Posterior vena cava (tissue), 2 donors: ENCODE data around the gene TLR3. TPM values are rescaled to one million over a fixed set of nuclear protein-coding genes. Genes with fewer than 3 reads are reported as not detected.
"Not testable (repeated sequence)": the region's sequence is repeated elsewhere in the genome, so short reads cannot be mapped to it uniquely, and the experiment has no call there.

Experiments
- DNase-seq: peaks from one replicate; pipeline ENCODE4 v3.0.0-alpha.2; 2020; ENCODE audit warnings: low spot score
- intact Hi-C, 2 donors: fragments of 100-400 bp; cut with DNase I; formaldehyde crosslinking; loops; one replicate each; pipeline versions ENCODE4 v1.14.1 to v1.14.2; 2022 to 2023
- long read RNA-seq, 2 donors: library from polyadenylated mRNA; unstranded; transcript quantifications; one replicate each; pipeline ENCODE4 v2.0.0, GENCODE V29; 2020 to 2021
- total RNA-seq, 2 donors: library from RNA; stranded (reverse); fragmentation: NEBNext Ultra II Directional; extraction: Animal tissue kit (Norgen Biotek cat#: 25700); gene quantifications; one replicate each; pipeline ENCODE4 v1.2.1, GENCODE V29; 2021
- donor health status: DM: yes; HTN: yes; CAD: no.
- donor health status: DM: yes; HTN: yes; CAD: no.

TLR3 gene
- total RNA-seq, result 10 to 100 TPM in 1 of 2 donors, 1 to 10 TPM in 1; 8.3 to 13.8 TPM
- long read RNA-seq, donor 1, full-length matches to known transcripts, result 2 of 2 reads
- long read RNA-seq, donor 1, partial matches to known transcripts, result 0 of 2 reads
- long read RNA-seq, donor 1, other reads (novel, unspliced or antisense), result 0 of 2 reads
- long read RNA-seq, donor 2, full-length matches to known transcripts, result 1 of 1 reads
- long read RNA-seq, donor 2, partial matches to known transcripts, result 0 of 1 reads
- long read RNA-seq, donor 2, other reads (novel, unspliced or antisense), result 0 of 1 reads

DNA sequence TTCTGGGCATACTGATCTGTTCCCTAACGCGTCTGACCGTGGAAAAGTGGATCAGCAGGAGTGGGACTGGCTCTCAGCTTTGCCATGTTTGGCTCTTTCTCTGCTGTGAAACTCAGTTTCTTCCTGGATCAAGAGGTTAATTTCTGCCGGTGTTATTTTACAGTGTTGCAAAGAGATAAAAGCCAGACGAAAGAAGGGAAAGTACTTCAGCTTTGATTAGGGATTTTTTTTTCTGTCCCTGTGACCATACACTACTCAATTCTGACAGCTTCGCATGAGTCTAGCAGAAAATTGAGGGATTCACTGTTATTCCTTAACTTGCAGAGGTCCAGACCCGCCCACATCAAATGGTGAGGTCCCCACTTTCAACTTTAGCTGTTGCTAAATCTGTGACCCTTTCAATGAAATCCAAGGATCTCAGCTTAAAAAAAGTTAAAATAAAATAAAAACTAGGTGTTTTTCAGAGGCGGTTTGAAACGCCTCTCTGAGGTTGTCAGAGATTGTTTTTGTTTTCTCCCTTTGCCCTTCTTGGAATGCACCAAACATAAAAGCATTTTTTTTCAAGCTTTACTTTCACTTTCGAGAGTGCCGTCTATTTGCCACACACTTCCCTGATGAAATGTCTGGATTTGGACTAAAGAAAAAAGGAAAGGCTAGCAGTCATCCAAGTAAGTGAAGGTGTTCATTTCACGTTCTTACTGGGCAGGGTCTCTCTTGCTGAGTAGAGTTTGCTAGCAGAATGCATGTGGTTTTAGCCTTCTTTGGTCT, at the start of gene TLR3:
Gene TLR3 (plus strand): TSS at position 576 of the 768 bp plus-strand sequence. CDS start 7,464 bp downstream, outside the sequence.
- intact Hi-C loops, result loop anchor here in 1 of 2 donors (5.0 to 10.0 kb wide), 2 partner anchors 66 to 519 kb away; no protein-coding TSS in a partner anchor
- DNase-seq, result no peak

DNA sequence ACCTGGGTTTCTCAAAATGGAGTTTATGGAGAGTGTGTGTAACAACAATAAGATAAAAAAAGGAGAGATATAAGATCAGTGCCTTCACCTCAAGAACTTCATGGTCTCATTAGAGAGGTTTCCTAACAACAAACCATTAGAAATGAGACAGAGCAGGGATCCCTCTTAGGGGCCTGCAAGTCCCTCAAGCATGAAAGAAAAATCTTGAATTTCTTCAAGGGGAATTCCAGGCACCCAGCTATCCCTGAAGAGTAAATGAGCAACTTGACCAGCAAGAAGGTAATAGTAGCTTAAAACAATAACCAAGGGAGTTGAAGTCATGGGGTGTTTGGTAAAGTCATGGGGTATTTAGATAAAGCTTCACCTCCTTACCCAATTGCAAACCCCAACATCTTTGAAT, 49.7 kb upstream of the TLR3 start:
- no peak for DNase-seq
- intact Hi-C loops, result no loop called here

DNA sequence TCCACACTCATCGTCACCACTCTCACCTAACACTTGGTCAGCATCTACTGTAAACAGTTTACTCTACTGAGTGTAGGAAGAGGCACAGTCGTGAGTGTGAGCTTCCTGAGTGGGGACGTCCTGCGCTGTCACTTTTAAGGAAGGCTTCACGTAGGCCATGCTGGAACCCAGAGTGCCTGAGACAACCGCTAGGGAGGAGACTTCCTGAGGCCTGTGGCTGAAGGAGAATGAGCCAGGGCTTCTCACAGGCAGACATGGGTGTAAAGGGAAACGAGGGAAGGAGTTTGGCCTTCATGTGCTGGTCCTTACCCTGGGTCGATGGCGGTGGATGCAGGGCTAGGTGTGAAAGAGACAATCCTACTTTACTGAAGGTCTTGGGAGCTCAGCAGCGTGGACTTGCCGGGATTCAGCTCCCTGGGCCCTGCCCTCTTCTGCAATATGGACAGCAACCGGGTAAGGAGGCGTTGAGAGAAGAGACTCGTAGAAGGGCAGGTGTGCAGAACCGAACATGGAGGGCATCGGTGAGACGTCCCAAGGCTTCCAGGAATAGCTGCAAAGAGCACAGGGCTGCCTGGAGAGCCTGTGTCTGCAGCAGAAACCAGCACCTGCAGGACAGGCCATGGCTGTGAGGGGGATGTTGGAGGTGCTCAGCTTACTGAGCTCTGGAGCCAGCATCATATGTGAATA, 48.7 kb upstream of the TLR3 start:
- intact Hi-C loops, result loop anchor here in 1 of 2 donors (5.0 kb wide), 1 partner anchor 383 kb away; no protein-coding TSS in a partner anchor

DNA sequence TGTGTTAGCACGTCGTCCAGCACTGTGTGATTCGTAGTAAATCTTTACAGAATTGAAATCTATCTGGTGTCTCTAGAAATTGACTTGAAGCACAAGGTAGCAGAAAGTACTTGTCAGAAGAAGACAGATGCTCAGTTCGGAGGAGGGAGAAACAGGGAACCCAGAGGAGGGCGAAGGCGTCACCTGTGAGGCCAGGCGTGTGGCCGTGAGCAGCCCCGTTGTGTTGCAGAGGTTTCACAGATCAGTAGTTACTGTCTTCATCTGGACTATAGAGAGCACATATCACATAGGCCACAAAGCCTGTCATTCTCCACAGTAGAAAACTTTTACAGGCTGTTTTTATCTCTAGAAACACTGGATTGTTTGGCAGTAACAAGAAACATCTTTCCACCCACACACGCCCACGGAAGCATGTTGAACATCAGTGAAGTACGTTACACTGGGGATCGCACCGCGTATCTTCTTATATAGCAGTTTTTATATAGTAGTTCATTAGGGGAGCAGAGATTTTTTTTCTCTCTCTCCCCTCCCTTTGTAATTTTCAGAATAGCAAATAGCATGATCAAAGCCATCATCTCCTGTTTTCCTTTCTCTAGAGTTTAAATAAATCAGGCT, 48.1 kb upstream of the TLR3 start:
- no peak for DNase-seq
- intact Hi-C loops, result loop anchor here in 1 of 2 donors (5.0 kb wide), 1 partner anchor 384 kb away; no protein-coding TSS in a partner anchor

More for the DNA sequence above, 48.7 kb upstream of the TLR3 start:
- no peak for DNase-seq

DNA sequence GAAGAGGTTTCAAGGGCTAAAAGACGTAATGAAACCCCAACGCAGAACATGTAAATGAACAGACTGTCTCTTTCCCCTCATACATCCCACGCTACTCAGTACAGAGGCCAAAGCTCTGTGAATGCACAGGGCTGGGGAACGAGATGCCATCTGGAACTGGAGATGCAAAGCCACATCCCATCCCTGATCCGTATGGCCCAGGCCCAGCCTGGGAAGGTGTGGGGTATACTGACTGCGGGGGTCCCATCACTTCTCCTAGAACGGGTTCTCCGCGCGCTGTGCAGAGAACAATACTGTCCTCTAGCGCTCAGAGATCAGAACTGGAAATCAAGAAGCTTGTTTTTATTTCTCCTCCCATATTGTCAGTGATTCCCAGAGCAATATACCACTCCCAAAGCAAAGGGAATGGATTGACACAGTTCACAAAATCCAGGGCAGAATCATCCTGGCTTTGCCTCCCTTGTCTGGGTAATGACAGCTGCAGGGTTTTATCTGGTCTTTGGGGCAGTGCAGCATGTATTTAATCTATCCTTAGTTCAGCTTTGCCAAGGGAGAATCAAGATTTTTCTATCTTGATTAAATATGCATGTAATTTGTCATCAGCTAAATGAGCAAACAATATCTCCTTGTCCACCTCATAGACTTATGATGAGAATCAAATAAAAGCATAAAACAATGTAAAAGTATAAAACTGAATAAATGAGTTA, 47.3 kb upstream of the TLR3 start:
- intact Hi-C loops, result loop anchor here in 1 of 2 donors (5.0 kb wide), 1 partner anchor 384 kb away; no protein-coding TSS in a partner anchor
- DNase-seq, result no peak

DNA sequence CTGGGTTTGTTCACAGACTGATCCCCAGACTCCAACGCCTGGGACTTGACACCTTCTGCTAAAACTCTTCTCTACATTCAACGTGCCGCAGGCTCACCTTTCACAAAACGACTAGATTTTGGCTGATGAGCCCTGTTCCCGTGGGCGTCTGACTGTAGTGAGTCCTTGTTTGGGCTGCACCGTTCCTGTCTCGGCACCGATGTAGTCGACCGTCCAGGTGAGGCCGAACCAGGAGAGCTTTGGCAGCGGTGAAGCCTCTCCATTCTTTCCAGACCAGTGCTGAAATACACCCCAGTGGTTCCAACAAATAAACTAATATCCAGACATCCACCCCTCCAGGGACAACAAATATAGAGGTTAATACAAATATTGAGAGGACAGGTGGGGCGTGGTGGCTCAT, 45.0 kb upstream of the TLR3 start:
- intact Hi-C loops, result loop anchor here in 1 of 2 donors (5.0 kb wide), 1 partner anchor 387 kb away; no protein-coding TSS in a partner anchor

DNA sequence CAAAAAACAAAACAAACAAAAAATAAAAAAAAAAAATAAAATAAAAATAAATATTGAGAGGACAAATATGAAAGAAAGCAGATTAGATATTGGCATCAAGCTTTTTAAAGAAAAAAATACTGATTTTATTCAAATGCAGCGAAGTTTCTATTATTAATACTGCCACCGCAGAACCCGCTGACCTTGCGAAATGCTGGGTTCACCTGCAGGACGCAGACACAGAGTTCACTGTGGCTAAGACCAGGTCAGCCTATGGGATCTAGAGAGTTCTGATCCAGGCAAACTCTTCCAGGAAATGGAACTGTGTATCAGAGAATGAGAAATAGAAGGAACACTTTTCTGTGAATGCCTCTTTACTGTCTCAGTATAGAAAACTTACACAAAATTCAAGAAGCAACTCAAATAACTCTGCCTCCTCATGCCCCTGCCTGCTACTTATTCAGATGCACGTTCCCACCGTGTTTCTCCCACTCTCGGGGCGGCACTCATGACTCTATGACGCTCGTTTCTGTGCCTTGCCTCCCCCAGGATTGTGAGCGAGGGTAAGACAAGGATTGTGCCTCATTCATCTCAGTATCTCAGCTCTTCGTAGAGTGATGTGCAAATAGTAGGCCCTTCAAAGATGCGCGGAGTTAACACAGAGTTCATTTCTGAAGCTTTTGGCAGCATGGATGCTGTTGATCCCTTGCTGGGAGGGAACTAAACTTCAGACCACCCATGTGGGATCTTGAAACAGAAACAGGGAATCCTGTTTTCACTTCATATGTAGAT, 44.1 kb upstream of the TLR3 start:
- intact Hi-C loops, result loop anchor here (5.0 kb wide), 2 partner anchors 378 to 388 kb away; no protein-coding TSS in a partner anchor

More for the DNA sequence above, 45.0 kb upstream of the TLR3 start:
- DNase-seq, result no peak

DNA sequence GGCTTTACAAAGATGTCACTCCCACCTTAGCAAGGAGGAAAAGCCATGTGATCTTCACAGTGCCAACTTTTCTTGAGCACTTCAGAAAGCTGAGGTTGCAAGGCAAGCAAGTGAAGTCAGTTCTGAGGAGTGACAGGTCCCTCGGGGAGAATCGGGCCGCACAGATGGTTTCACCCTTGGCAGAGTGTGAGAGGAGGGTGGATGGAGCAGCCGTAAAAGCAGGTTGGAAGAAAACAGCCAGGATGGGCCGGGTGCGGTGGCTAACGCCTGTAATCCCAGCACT, 43.6 kb upstream of the TLR3 start:
- intact Hi-C loops, result loop anchor here in 1 of 2 donors (5.0 kb wide), 1 partner anchor 378 kb away; no protein-coding TSS in a partner anchor
- DNase-seq, result no peak

More for the DNA sequence above, 44.1 kb upstream of the TLR3 start:
- DNase-seq, result no peak

DNA sequence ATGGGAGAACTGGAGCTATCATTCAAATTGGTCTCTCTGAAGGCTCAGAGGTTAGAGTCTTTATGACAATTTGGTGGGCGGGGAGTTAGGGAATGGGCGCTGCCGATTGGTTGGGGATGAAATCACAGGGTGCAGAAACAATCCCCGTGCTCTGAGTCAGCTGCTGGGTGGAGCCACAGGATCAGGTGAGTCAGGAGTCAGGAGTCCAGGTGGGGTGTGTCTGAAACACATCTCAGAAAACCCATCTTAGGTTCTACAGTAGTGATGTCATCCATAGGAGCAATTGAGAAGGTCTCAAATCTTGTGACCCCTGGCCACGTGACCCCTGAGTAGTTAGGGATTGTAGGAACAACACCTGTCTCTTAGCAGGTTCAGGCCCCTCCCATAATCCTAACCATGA, 41.6 kb upstream of the TLR3 start:
- DNase-seq, result no peak
- intact Hi-C loops, result loop anchor here in 1 of 2 donors (5.0 kb wide), 1 partner anchor 380 kb away; no protein-coding TSS in a partner anchor

DNA sequence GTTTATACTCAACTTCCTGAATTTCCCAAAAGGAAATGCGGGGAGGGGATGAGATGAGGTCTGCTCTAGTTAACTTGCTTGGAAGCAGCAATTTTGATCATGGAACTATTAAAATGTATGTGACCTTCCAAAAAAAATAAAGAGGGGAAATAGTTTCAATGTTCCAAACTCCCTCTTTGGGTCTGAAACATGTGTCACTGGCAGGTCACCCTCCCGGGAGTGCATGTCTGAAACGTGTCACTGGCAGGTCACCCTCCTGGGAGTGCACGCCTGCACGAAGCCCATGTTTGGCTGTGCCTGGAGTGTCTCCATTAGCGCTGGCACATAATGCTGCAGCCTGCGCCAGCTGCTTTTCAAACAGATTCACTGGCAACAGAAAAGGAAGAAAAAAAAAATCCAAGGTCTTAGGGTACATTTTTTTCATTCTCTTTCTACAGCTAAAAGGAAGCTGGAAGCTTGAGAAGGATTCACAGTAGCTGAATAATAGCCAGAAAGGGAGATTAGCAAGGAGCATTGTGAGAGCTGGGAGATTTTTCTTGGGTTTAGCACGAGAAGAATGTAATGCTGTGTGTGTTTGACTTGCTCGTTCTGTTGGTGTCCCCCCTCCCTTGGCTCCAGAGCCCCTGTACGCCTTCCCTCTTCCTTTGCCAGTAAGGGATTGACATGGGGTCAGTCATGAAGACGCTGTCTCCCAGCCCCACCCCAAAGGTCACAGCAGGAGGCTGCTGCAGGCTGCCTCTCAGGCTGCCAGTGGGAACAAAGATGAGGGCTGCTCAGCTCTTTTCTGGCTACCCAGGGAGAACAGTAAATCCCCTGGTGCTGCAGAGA, 39.2 kb upstream of the TLR3 start:
- peak; percentile 90 for DNase-seq
- intact Hi-C loops, result loop anchor here in 1 of 2 donors (5.0 kb wide), 1 partner anchor 382 kb away; no protein-coding TSS in a partner anchor

DNA sequence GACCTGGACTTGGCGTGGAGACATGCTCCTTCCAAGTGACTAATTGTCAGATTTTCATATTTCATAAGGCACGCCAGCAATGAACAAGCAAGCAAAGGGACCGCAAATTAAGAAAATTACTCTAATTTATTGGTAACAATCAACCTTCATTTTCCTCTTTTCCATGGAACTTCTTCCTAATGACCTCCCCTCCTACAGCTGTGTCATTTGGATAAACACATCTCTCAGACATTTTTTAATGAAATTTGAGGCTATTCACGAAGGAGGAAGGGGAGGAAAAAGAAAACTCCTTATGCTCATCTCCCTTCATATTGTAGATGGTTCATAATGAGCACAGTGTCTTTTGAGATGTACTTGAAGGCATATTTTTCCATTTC, 38.6 kb upstream of the TLR3 start:
- DNase-seq, result no peak
- intact Hi-C loops, result no loop called here

DNA sequence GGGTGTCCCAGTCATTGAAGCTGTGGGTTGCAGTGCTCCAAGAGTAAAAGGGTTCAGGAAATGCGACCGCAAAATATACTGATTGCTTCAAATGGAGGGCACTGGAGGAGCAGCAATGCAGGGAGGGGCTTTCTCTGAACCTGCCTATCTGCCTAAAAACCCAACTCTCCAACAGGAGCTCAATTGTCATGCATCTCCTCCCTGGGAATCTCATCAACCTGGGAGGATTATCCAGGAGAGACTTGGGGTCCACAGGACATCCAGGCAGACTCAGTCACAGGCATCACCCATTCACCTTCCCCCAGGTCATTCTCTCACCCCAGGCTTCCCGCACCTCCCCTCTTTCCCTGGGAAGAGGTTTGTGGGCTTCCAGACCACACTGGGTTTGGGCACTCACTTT, 38.2 kb upstream of the TLR3 start:
- DNase-seq, result no peak
- intact Hi-C loops, result no loop called here

DNA sequence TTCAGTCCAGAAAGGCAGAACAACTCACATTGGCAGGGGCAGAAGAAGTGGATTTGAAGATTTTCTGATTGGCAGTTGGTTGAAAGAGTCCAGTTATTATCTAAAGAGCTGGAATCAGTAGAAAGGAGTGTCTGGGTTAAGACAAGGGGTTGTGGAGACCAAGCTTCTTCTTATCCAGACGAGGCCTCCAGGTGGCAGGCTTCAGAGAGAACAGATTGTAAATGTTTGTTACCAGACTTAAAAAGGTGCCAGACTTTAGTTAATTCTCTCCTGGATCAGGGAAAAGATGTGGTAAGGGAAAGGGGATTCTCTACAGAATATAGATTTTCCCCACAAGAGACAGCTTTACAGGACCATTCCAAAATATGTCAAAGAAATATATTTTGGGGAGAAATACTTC, 36.7 kb upstream of the TLR3 start:
- no peak for DNase-seq
- intact Hi-C loops, result no loop called here

DNA sequence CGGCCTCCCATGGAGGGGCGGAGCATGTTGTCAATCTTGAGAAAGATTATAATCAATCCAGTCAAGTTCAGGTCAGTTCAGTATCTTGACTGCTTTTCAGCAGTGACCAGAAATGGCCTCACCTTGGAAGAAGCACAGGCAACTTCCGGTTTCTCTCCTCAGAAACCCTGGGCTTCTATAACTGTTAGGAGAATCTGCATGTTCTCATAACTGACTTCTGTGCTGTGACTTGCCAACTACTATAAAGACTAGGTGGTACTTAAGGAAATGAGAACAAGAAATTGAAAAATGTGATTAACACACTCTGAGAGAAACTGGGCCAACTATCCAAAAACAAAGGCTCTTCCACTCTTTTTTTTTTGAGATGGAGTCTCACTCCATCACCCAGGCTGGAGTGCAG, 35.9 kb upstream of the TLR3 start:
- no peak for DNase-seq
- intact Hi-C loops, result no loop called here

DNA sequence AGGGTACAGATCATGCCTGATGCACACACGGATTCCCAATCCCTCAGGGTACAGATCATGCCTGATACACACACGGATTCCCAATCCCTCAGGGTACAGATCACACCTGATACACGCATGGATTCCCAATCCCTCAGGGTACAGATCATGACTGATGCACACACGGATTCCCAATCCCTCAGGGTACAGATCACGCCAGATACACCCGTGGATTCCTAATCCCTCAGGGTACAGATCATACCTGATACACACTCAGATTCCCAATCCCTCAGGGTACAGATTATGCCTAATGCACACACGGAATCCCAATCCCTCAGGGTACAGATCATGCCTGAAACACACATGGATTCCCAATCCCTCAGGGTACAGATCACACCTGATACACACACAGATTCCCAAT, 34.3 kb upstream of the TLR3 start:
- DNase-seq, result not testable (repeated sequence)
- intact Hi-C loops, result loop anchor here in 1 of 2 donors (5.0 kb wide), 1 partner anchor 392 kb away; no protein-coding TSS in a partner anchor

DNA sequence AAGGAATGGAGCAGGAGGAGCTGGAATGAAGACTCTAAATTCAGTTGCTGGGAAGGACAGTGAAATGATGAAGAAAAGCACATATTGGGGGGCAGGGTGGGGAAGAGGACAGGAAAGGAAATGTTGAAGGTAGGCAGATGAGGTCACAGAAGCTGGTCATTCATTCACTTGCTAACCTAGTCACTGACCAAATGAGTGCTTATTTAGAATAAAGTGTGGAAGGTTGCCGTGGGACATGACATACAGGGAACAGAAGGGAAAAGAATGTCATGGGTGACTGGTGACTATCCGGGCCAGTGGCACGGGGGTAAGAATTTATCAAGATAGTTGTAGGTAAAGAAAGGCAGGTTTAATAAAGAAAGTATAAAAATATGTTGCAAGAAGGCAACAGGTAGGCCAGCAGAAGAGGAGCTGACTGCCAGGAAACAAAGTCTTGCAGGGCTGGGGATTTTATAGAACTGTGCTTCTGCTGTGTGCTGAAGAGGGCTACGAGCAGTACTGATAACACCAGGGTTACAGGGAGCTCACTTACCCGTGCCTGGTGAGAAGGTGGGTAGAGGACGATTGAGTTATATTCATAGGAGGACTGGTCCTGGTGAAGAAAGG, 31.9 kb upstream of the TLR3 start:
- DNase-seq, result no peak

More for the DNA sequence above, 31.9 kb upstream of the TLR3 start:
- intact Hi-C loops, result loop anchor here in 1 of 2 donors (5.0 kb wide), 1 partner anchor 395 kb away; no protein-coding TSS in a partner anchor
